Activated CD4-positive, CD25-positive, alpha-beta regulatory T cell treated with anti-CD3 and anti-CD28 coated beads, Interleukin-2, amount 50 U/mL, for 72 hours (primary cell): Measurements from ENCODE around the gene REEP5.
"Not testable (repeated sequence)": the region's sequence is repeated elsewhere in the genome, so short reads cannot be mapped to it uniquely, and the experiment has no call there.

Source experiments
- DNase-seq: peaks from one replicate; pipeline ENCODE4 v3.0.0; 2021

Gene REEP5

GRCh38 chr5:112921833-112922817 lies at the start of gene REEP5:
REEP5 (minus strand) TSS chr5:112922227; CDS start chr5:112922190, 37 bp downstream.
- DNase-seq: peak; percentile 87

- no peak for DNase-seq
Observed at GRCh38 chr5:112971276-112971675, 49.2 kb upstream of the REEP5 start.

GRCh38 chr5:112968411-112969106 lies 46.5 kb upstream of the REEP5 start:
- no peak for DNase-seq

- DNase-seq: no peak
Observed at GRCh38 chr5:112967520-112968083, 45.6 kb upstream of the REEP5 start.

GRCh38 chr5:112965733-112966306 lies 43.8 kb upstream of the REEP5 start:
- no peak for DNase-seq

- DNase-seq: not testable (repeated sequence)
Observed at GRCh38 chr5:112963374-112963733, 41.3 kb upstream of the REEP5 start.

GRCh38 chr5:112960863-112961504 lies 39.0 kb upstream of the REEP5 start:
- no peak for DNase-seq

- no peak for DNase-seq
Observed at GRCh38 chr5:112960315-112960714, 38.3 kb upstream of the REEP5 start.

- not testable (repeated sequence) for DNase-seq
Observed at GRCh38 chr5:112959872-112960271, 37.8 kb upstream of the REEP5 start.

GRCh38 chr5:112958093-112959088 lies 36.4 kb upstream of the REEP5 start:
- no peak for DNase-seq

- no peak for DNase-seq
Observed at GRCh38 chr5:112957036-112957808, 35.2 kb upstream of the REEP5 start.

- no peak for DNase-seq
Observed at GRCh38 chr5:112956606-112957005, 34.6 kb upstream of the REEP5 start.

GRCh38 chr5:112951124-112951702 lies 29.2 kb upstream of the REEP5 start:
- no peak for DNase-seq

GRCh38 chr5:112948458-112948857 lies 26.4 kb upstream of the REEP5 start:
- DNase-seq: no peak

GRCh38 chr5:112940670-112941069 lies 18.6 kb upstream of the REEP5 start:
- DNase-seq: no peak

GRCh38 chr5:112938286-112938685 lies 16.3 kb upstream of the REEP5 start:
- DNase-seq: no peak

- DNase-seq: no peak
Observed at GRCh38 chr5:112935675-112936074, 13.6 kb upstream of the REEP5 start.

- no peak for DNase-seq
Observed at GRCh38 chr5:112934366-112934663, 12.3 kb upstream of the REEP5 start.

GRCh38 chr5:112933651-112934365 lies 11.8 kb upstream of the REEP5 start:
- no peak for DNase-seq

- no peak for DNase-seq
Observed at GRCh38 chr5:112933105-112933504, 11.1 kb upstream of the REEP5 start.
